HEK293 (cell line): Measurements from ENCODE around the gene B4GALNT2.
A peak's percentile ranks its signal among the peaks of the same experiment; 100 is the strongest.

Experiments
- GLI2 ChIP-seq: fragments of 450-650 bp; formaldehyde crosslinking; IDR thresholded peaks from 2 replicates; pipeline ENCODE4; 2017; ENCODE audit warnings: missing biosample characterization, missing genetic modification characterization, low read depth, borderline replicate concordance
- GLIS1 ChIP-seq: fragments of 450-650 bp; formaldehyde crosslinking; IDR thresholded peaks from 2 replicates; pipeline ENCODE4 v1.5.1; 2016; ENCODE audit warnings: missing biosample characterization, missing genetic modification characterization
- GLIS2 ChIP-seq: fragments of 450-650 bp; formaldehyde crosslinking; IDR thresholded peaks from 2 replicates; pipeline ENCODE4 v1.5.1; 2016; ENCODE audit warnings: missing biosample characterization, missing genetic modification characterization
- IKZF3 ChIP-seq: fragments of 450-650 bp; IDR thresholded peaks from 2 replicates; pipeline ENCODE4 v1.5.0; 2018; ENCODE audit warnings: missing biosample characterization, mild to moderate bottlenecking, missing genetic modification characterization, moderate library complexity
- KLF10 ChIP-seq: fragments of 450-650 bp; IDR thresholded peaks from 2 replicates; pipeline ENCODE4 v1.5.1; 2018; ENCODE audit warnings: missing biosample characterization, mild to moderate bottlenecking, missing genetic modification characterization
- KLF7 ChIP-seq: fragments of 450-650 bp; formaldehyde crosslinking; IDR thresholded peaks from 2 replicates; pipeline ENCODE4 v1.5.1; 2016; ENCODE audit warnings: missing biosample characterization, missing genetic modification characterization, borderline replicate concordance
- SCRT1 ChIP-seq: fragments of 450-650 bp; formaldehyde crosslinking; IDR thresholded peaks from 2 replicates; pipeline ENCODE4 v1.5.1; 2016; ENCODE audit warnings: missing biosample characterization, missing genetic modification characterization, borderline replicate concordance
- ZBTB21 ChIP-seq: fragments of 450-650 bp; formaldehyde crosslinking; IDR thresholded peaks from 2 replicates; pipeline ENCODE4 v1.5.1; 2017; ENCODE audit warnings: missing biosample characterization, missing genetic modification characterization
- ZBTB8A ChIP-seq: fragments of 450-650 bp; formaldehyde crosslinking; IDR thresholded peaks from 2 replicates; pipeline ENCODE4 v1.5.1; 2016; ENCODE audit warnings: missing biosample characterization, missing genetic modification characterization
- ZIC2 ChIP-seq: fragments of 450-650 bp; formaldehyde crosslinking; IDR thresholded peaks from 2 replicates; pipeline ENCODE4 v1.5.1; 2016; ENCODE audit warnings: missing biosample characterization, missing genetic modification characterization
- ZNF138 ChIP-seq: fragments of 450-650 bp; formaldehyde crosslinking; IDR thresholded peaks from 2 replicates; pipeline ENCODE4 v1.5.1; 2016; ENCODE audit warnings: missing biosample characterization, missing genetic modification characterization, borderline replicate concordance
- ZNF146 ChIP-seq: fragments of 450-650 bp; formaldehyde crosslinking; IDR thresholded peaks from 2 replicates; pipeline ENCODE4 v1.5.1; 2016; ENCODE audit warnings: missing biosample characterization, missing genetic modification characterization
- ZNF175 ChIP-seq: fragments of 450-650 bp; formaldehyde crosslinking; IDR thresholded peaks from 2 replicates; pipeline ENCODE4 v1.5.1; 2016; ENCODE audit warnings: missing biosample characterization, missing genetic modification characterization
- ZNF19 ChIP-seq: fragments of 450-650 bp; formaldehyde crosslinking; IDR thresholded peaks from 2 replicates; pipeline ENCODE4; 2016; ENCODE audit warnings: missing biosample characterization, missing genetic modification characterization, low read depth
- ZNF211 ChIP-seq: fragments of 450-650 bp; formaldehyde crosslinking; IDR thresholded peaks from 2 replicates; pipeline ENCODE4 v1.5.1; 2016; ENCODE audit warnings: low read depth, missing biosample characterization, missing genetic modification characterization
- ZNF274 ChIP-seq, 2 experiments: fragments of 200-500 bp in 1 of 2; fragments of 450-650 bp in 1 of 2; sonication (Bioruptor generic) in 1 of 2; formaldehyde crosslinking in 1 of 2; IDR thresholded peaks; 2 replicates each; pipeline versions ENCODE4 v1.5.1 to v1.6.1; 2014 to 2016; ENCODE audit warnings: borderline replicate concordance in 1 of 2, inconsistent platforms in 1 of 2, low read length in 1 of 2, missing biosample characterization in 1 of 2, missing genetic modification characterization in 1 of 2
- ZNF280C ChIP-seq: fragments of 450-650 bp; formaldehyde crosslinking; IDR thresholded peaks from 2 replicates; pipeline ENCODE4 v1.5.1; 2016; ENCODE audit warnings: missing biosample characterization, missing genetic modification characterization
- ZNF48 ChIP-seq: fragments of 450-650 bp; formaldehyde crosslinking; IDR thresholded peaks from 2 replicates; pipeline ENCODE4 v1.5.1; 2016; ENCODE audit warnings: missing biosample characterization, missing genetic modification characterization
- ZNF555 ChIP-seq: fragments of 450-650 bp; formaldehyde crosslinking; conservative IDR thresholded peaks from 2 replicates; pipeline ENCODE4 v1.5.1; 2017; ENCODE audit warnings: missing biosample characterization, mild to moderate bottlenecking, missing genetic modification characterization, inconsistent platforms
- ZNF585B ChIP-seq: fragments of 450-650 bp; formaldehyde crosslinking; IDR thresholded peaks from 2 replicates; pipeline ENCODE4 v1.5.1; 2016; ENCODE audit warnings: missing biosample characterization, missing genetic modification characterization
- ZNF596 ChIP-seq: fragments of 450-650 bp; IDR thresholded peaks from 2 replicates; pipeline ENCODE4 v1.5.0; 2018; ENCODE audit warnings: missing biosample characterization, mild to moderate bottlenecking, missing genetic modification characterization, moderate library complexity
- ZNF621 ChIP-seq: fragments of 450-650 bp; formaldehyde crosslinking; IDR thresholded peaks from 2 replicates; pipeline ENCODE4 v1.5.1; 2017; ENCODE audit warnings: missing biosample characterization, missing genetic modification characterization
- ZNF677 ChIP-seq: fragments of 450-650 bp; IDR thresholded peaks from 2 replicates; pipeline ENCODE4 v1.5.0; 2018; ENCODE audit warnings: missing biosample characterization, mild to moderate bottlenecking, missing genetic modification characterization, moderate library complexity
- TF ChIP-seq, protein P1 (sequence below): IDR thresholded peaks from 2 replicates; pipeline ENCODE4 v1.6.1; 2011; ENCODE audit warnings: mild to moderate bottlenecking, low read depth, low read length, borderline replicate concordance
- TF ChIP-seq, protein P2 (sequence below): fragments of 450-650 bp; formaldehyde crosslinking; IDR thresholded peaks from 2 replicates; pipeline ENCODE4 v1.5.1; 2016; ENCODE audit warnings: missing biosample characterization, missing genetic modification characterization, borderline replicate concordance
- TF ChIP-seq, protein P3 (sequence below): fragments of 450-650 bp; formaldehyde crosslinking; IDR thresholded peaks from 2 replicates; pipeline ENCODE4 v1.5.1; 2016; ENCODE audit warnings: missing biosample characterization, missing genetic modification characterization
- TF ChIP-seq, protein P4 (sequence below): fragments of 450-650 bp; formaldehyde crosslinking; IDR thresholded peaks from 2 replicates; pipeline ENCODE4 v1.5.1; 2016; ENCODE audit warnings: missing biosample characterization, missing genetic modification characterization
- TF ChIP-seq, protein P5 (sequence below): fragments of 450-650 bp; formaldehyde crosslinking; IDR thresholded peaks from 2 replicates; pipeline ENCODE4 v1.5.1; 2016; ENCODE audit warnings: missing biosample characterization, missing genetic modification characterization

B4GALNT2 gene

GRCh38 chr17:49136335-49136734, 3.8 kb downstream of the B4GALNT2 start (continued):
- TF ChIP-seq, protein P1, sequence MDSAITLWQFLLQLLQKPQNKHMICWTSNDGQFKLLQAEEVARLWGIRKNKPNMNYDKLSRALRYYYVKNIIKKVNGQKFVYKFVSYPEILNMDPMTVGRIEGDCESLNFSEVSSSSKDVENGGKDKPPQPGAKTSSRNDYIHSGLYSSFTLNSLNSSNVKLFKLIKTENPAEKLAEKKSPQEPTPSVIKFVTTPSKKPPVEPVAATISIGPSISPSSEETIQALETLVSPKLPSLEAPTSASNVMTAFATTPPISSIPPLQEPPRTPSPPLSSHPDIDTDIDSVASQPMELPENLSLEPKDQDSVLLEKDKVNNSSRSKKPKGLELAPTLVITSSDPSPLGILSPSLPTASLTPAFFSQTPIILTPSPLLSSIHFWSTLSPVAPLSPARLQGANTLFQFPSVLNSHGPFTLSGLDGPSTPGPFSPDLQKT = no peak
- TF ChIP-seq, protein P2, sequence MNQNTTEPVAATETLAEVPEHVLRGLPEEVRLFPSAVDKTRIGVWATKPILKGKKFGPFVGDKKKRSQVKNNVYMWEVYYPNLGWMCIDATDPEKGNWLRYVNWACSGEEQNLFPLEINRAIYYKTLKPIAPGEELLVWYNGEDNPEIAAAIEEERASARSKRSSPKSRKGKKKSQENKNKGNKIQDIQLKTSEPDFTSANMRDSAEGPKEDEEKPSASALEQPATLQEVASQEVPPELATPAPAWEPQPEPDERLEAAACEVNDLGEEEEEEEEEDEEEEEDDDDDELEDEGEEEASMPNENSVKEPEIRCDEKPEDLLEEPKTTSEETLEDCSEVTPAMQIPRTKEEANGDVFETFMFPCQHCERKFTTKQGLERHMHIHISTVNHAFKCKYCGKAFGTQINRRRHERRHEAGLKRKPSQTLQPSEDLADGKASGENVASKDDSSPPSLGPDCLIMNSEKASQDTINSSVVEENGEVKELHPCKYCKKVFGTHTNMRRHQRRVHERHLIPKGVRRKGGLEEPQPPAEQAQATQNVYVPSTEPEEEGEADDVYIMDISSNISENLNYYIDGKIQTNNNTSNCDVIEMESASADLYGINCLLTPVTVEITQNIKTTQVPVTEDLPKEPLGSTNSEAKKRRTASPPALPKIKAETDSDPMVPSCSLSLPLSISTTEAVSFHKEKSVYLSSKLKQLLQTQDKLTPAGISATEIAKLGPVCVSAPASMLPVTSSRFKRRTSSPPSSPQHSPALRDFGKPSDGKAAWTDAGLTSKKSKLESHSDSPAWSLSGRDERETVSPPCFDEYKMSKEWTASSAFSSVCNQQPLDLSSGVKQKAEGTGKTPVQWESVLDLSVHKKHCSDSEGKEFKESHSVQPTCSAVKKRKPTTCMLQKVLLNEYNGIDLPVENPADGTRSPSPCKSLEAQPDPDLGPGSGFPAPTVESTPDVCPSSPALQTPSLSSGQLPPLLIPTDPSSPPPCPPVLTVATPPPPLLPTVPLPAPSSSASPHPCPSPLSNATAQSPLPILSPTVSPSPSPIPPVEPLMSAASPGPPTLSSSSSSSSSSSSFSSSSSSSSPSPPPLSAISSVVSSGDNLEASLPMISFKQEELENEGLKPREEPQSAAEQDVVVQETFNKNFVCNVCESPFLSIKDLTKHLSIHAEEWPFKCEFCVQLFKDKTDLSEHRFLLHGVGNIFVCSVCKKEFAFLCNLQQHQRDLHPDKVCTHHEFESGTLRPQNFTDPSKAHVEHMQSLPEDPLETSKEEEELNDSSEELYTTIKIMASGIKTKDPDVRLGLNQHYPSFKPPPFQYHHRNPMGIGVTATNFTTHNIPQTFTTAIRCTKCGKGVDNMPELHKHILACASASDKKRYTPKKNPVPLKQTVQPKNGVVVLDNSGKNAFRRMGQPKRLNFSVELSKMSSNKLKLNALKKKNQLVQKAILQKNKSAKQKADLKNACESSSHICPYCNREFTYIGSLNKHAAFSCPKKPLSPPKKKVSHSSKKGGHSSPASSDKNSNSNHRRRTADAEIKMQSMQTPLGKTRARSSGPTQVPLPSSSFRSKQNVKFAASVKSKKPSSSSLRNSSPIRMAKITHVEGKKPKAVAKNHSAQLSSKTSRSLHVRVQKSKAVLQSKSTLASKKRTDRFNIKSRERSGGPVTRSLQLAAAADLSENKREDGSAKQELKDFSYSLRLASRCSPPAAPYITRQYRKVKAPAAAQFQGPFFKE (tag by site-specific recombination) = no peak
- TF ChIP-seq ZNF596 (tag by site-specific recombination) (no peak), SCRT1 (tag by site-specific recombination) (no peak), GLIS1 (no peak), GLI2 (tag by site-specific recombination) (peak; percentile 53; the same call in 1 of the 2 replicates), ZNF621 (no peak), GLIS2 (tag by site-specific recombination) (no peak), ZNF19 (0 out of 2 replicates have a peak, but pooled peaks have one; percentile 70), KLF10 (tag by site-specific recombination) (no peak), ZNF555 (peak; percentile 97), ZNF585B (no peak), ZBTB8A (tag by site-specific recombination) (peak; percentile 84), ZNF211 (tag by site-specific recombination) (no peak), ZNF274 (IDR thresholded peaks at IDR 0.05; ENCODE audit: low read length) (no peak), ZNF274 (tag by site-specific recombination; IDR thresholded peaks at IDR 0.05; ENCODE audit: borderline replicate concordance) (no peak), IKZF3 (tag by site-specific recombination) (no peak), ZNF677 (tag by site-specific recombination) (no peak), ZNF138 (0 out of 2 replicates have a peak, but pooled peaks have one; percentile 78), ZBTB21 (tag by site-specific recombination) (peak; percentile 39; the same call in 1 of the 2 replicates), ZNF280C (tag by site-specific recombination) (no peak), ZIC2 (no peak), KLF7 (tag by site-specific recombination) (0 out of 2 replicates have a peak, but pooled peaks have one; percentile 33), ZNF48 (tag by site-specific recombination) (no peak), ZNF146 (tag by site-specific recombination) (0 out of 2 replicates have a peak, but pooled peaks have one; percentile 13), ZNF175 (tag by site-specific recombination) (no peak)
- TF ChIP-seq, protein P3, sequence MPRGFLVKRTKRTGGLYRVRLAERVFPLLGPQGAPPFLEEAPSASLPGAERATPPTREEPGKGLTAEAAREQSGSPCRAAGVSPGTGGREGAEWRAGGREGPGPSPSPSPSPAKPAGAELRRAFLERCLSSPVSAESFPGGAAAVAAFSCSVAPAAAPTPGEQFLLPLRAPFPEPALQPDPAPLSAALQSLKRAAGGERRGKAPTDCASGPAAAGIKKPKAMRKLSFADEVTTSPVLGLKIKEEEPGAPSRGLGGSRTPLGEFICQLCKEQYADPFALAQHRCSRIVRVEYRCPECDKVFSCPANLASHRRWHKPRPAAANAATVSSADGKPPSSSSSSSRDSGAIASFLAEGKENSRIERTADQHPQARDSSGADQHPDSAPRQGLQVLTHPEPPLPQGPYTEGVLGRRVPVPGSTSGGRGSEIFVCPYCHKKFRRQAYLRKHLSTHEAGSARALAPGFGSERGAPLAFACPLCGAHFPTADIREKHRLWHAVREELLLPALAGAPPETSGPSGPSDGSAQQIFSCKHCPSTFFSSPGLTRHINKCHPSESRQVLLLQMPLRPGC (tag by site-specific recombination) = no peak
- TF ChIP-seq, protein P4, sequence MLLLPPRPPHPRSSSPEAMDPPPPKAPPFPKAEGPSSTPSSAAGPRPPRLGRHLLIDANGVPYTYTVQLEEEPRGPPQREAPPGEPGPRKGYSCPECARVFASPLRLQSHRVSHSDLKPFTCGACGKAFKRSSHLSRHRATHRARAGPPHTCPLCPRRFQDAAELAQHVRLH (tag by site-specific recombination) = peak; percentile 53; the same call in 1 of the 2 replicates
- TF ChIP-seq, protein P5, sequence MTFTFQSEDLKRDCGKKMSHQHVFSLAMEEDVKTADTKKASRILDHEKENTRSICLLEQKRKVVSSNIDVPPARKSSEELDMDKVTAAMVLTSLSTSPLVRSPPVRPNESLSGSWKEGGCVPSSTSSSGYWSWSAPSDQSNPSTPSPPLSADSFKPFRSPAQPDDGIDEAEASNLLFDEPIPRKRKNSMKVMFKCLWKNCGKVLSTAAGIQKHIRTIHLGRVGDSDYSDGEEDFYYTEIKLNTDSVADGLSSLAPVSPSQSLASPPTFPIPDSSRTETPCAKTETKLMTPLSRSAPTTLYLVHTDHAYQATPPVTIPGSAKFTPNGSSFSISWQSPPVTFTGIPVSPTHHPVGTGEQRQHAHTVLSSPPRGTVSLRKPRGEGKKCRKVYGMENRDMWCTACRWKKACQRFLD = 0 out of 2 replicates have a peak, but pooled peaks have one; percentile 50
